Loucy (cell line): ENCODE results near the gene AKAP6.

Source experiments
- CTCF ChIP-seq: fragments of 200-600 bp; sonication (generic); conservative IDR thresholded peaks from 2 replicates; pipeline ENCODE4 v1.5.1; 2014; ENCODE audit warnings: mild to moderate bottlenecking, antibody characterized with exemption, low read length
- EZH2phosphoT487 ChIP-seq: fragments of 200-600 bp; IDR thresholded peaks from 2 replicates; pipeline ENCODE4 v1.6.1; 2018; ENCODE audit warnings: antibody characterized with exemption, mild to moderate bottlenecking, moderate library complexity, borderline replicate concordance

GRCh38 chr14:32306549-32306948 is 22.5 kb upstream of the AKAP6 start:
- no peak for TF ChIP-seq CTCF
- TF ChIP-seq EZH2phosphoT487 = no peak
